Endothelial cell (in vitro differentiated cells): ENCODE data around the gene SLC25A13. TPM values are rescaled to one million over a fixed set of nuclear protein-coding genes. Genes with fewer than 3 reads are reported as not detected.

Experiments used
- DNase-seq: peaks from one replicate; pipeline ENCODE4 v3.0.0; 2021; ENCODE audit warnings: low spot score
- H3K27ac Mint-ChIP-seq: one replicate; pipeline ENCODE4 v1.8.0; 2021; ENCODE audit warnings: mixed read lengths, inconsistent platforms; ENCODE audit not compliant: unreplicated experiment
- H3K27me3 Mint-ChIP-seq: one replicate; pipeline ENCODE4 v1.8.0; 2021; ENCODE audit warnings: mild to moderate bottlenecking, moderate library complexity, mixed read lengths, inconsistent platforms; ENCODE audit not compliant: unreplicated experiment
- H3K36me3 Mint-ChIP-seq: one replicate; pipeline ENCODE4 v1.8.0; 2021; ENCODE audit warnings: mild to moderate bottlenecking, low read depth, mixed read lengths, inconsistent platforms; ENCODE audit not compliant: unreplicated experiment
- H3K4me1 Mint-ChIP-seq: one replicate; pipeline ENCODE4 v1.8.0; 2021; ENCODE audit warnings: mild to moderate bottlenecking, mixed read lengths, inconsistent platforms; ENCODE audit not compliant: unreplicated experiment
- H3K4me3 Mint-ChIP-seq: one replicate; pipeline ENCODE4 v1.8.0; 2021; ENCODE audit warnings: mild to moderate bottlenecking, mixed read lengths, inconsistent platforms; ENCODE audit not compliant: unreplicated experiment
- H3K9me3 Mint-ChIP-seq: one replicate; pipeline ENCODE4 v1.8.0; 2021; ENCODE audit warnings: mixed read lengths, inconsistent platforms; ENCODE audit not compliant: unreplicated experiment
- total RNA-seq: library from RNA; stranded (reverse); fragmentation: NEBNext Ultra II Directional; extraction: Animal tissue kit (Norgen Biotek cat#: 25700); gene quantifications from one replicate; pipeline ENCODE4 v1.2.1, GENCODE V29; 2021; ENCODE audit not compliant: unreplicated experiment
- TF ChIP-seq, protein P1 (sequence below): fragments of 200-600 bp; sonication (generic); IDR thresholded peaks from one replicate; pipeline ENCODE4 v1.5.0; 2021; ENCODE audit warnings: antibody characterized with exemption; ENCODE audit not compliant: unreplicated experiment

The SLC25A13 gene
- total RNA-seq, 1 donor from 2014 or later, result 69.6 TPM

- DNase-seq, result no peak
- no peaks in the 10 kb centered on the region for H3K4me1 Mint-ChIP-seq
- TF ChIP-seq, protein P1, sequence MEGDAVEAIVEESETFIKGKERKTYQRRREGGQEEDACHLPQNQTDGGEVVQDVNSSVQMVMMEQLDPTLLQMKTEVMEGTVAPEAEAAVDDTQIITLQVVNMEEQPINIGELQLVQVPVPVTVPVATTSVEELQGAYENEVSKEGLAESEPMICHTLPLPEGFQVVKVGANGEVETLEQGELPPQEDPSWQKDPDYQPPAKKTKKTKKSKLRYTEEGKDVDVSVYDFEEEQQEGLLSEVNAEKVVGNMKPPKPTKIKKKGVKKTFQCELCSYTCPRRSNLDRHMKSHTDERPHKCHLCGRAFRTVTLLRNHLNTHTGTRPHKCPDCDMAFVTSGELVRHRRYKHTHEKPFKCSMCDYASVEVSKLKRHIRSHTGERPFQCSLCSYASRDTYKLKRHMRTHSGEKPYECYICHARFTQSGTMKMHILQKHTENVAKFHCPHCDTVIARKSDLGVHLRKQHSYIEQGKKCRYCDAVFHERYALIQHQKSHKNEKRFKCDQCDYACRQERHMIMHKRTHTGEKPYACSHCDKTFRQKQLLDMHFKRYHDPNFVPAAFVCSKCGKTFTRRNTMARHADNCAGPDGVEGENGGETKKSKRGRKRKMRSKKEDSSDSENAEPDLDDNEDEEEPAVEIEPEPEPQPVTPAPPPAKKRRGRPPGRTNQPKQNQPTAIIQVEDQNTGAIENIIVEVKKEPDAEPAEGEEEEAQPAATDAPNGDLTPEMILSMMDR, result no peak
- no peaks in the 10 kb centered on the region for H3K9me3 Mint-ChIP-seq
- no peaks in the 10 kb centered on the region for H3K27me3 Mint-ChIP-seq
- H3K27ac Mint-ChIP-seq, result no peak overlapping the region
- no peak overlapping the region for H3K4me3 Mint-ChIP-seq
- H3K36me3 Mint-ChIP-seq, result peaks cover 15% of the 10 kb centered on the region
Measured at GRCh38 chr7:96184783-96185182, 137.1 kb downstream of the SLC25A13 start.

DNA sequence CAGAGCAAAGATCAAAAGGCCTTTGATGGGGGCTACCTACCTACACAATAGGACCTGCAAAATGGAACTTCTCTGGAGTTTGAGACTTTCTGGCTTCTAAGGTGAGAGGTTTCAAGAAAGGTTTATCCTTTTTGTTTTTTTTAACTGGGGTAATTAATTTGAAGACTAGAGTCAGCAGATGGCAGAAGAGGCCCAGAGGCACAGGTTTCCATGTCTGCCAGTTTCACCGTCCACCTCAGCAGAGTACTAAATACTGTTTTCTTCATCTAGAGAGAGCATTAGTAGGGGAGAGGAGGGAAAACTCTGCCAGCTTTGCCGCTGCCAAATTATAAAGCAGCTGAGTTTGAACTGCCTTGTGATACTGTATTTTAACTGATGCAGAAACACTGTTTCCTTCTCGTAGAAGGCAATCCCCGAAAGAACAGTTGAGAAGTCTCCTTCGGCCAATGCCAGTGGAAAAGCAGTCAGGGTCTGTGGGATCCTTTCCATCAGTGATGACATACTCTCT, 138.7 kb downstream of the SLC25A13 start:
- no peak for DNase-seq
- H3K4me1 Mint-ChIP-seq, result peaks cover 3% of the 10 kb centered on the region

GRCh38 chr7:96182424-96183158, 139.3 kb downstream of the SLC25A13 start:
- Mint-ChIP-seq H3K4me1 (peaks cover 3% of the 10 kb centered on the region), H3K36me3 (peaks cover 19% of the 10 kb centered on the region), H3K27me3 (peaks cover 1% of the 10 kb centered on the region), H3K9me3 (no peaks in the 10 kb centered on the region), H3K4me3 (no peak overlapping the region), H3K27ac (no peak overlapping the region)
- no peak for DNase-seq
- TF ChIP-seq, protein P1, result no peak

More for the DNA sequence above, 138.7 kb downstream of the SLC25A13 start:
- H3K27ac Mint-ChIP-seq, result no peak overlapping the region
- peaks cover 19% of the 10 kb centered on the region for H3K36me3 Mint-ChIP-seq
- H3K4me3 Mint-ChIP-seq, result no peak overlapping the region
- H3K9me3 Mint-ChIP-seq, result no peaks in the 10 kb centered on the region
- H3K27me3 Mint-ChIP-seq, result peaks cover 1% of the 10 kb centered on the region
- TF ChIP-seq, protein P1, result no peak

GRCh38 chr7:96181174-96181573, 140.7 kb downstream of the SLC25A13 start:
- Mint-ChIP-seq H3K27me3 (peaks cover 1% of the 10 kb centered on the region), H3K27ac (no peak overlapping the region), H3K36me3 (peaks cover 19% of the 10 kb centered on the region), H3K4me1 (peaks cover 3% of the 10 kb centered on the region), H3K4me3 (no peak overlapping the region), H3K9me3 (no peaks in the 10 kb centered on the region)
- TF ChIP-seq, protein P1, result no peak
- DNase-seq, result no peak

DNA sequence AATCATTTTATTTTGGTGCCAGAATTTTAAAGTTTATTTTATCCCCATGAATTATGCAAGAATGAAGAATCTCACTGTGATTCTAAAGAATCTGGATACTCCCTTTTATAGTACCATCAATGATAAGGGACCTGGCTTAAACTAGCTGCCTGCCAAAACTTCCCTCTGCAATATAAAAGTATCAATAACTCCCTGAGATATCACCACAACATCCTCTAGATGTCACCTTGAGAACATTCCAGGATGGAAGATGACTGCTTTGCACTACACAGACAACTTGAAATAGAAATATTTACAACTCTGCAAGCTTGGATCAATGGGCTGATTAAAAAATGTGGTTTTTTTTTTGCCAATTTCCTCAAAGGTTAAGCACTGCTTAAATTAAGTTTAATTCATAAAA, 142.1 kb downstream of the SLC25A13 start:
- peaks cover 22% of the 10 kb centered on the region for H3K36me3 Mint-ChIP-seq
- no peak overlapping the region for H3K4me3 Mint-ChIP-seq
- H3K4me1 Mint-ChIP-seq, result peaks cover 3% of the 10 kb centered on the region
- H3K27ac Mint-ChIP-seq, result no peak overlapping the region
- DNase-seq, result no peak
- no peaks in the 10 kb centered on the region for H3K9me3 Mint-ChIP-seq
- TF ChIP-seq, protein P1, result no peak
- peaks cover 1% of the 10 kb centered on the region for H3K27me3 Mint-ChIP-seq
